H1 (cell line): ENCODE results near the gene GPC6. TPM values are rescaled to one million over a fixed set of nuclear protein-coding genes. Genes with fewer than 3 reads are reported as not detected.

Experiments
- CTCF ChIA-PET: fragments of 300-600 bp; sonication (Branson Sonifier 250); formaldehyde crosslinking; loops from one replicate; lab custom pipeline; 2021; ENCODE audit not compliant: partially characterized antibody; lab: Charles Lee
- POLR2A ChIA-PET: fragments of 300-600 bp; sonication (Branson Sonifier 250); formaldehyde crosslinking; loops from one replicate; lab custom pipeline; 2021; ENCODE audit warnings: inconsistent platforms; ENCODE audit not compliant: partially characterized antibody; lab: Charles Lee
- DNase-seq, 2 experiments: peaks; one replicate each; pipeline versions ENCODE4 v3.0.0 to v3.0.0-alpha.2; 2010 to 2022; ENCODE audit warnings: low spot score in 2 of 2, low read depth in 1 of 2, mixed read lengths in 1 of 2
- FAIRE-seq: peaks from 2 replicates; lab custom pipeline; 2011; peaks lifted over from hg19 to GRCh38; lab: Jason Lieb, UNC
- H2AFZ ChIP-seq: 2 replicates; pipeline ENCODE4 v1.8.1; 2012; ENCODE audit warnings: low read length, inconsistent platforms
- H2AK5ac ChIP-seq: 2 replicates; pipeline ENCODE4 v1.6.1; 2013; ENCODE audit warnings: low read depth, low read length
- H2BK120ac ChIP-seq: replicated peaks from 2 replicates; pipeline ENCODE3; 2013; ENCODE audit warnings: low read depth, low read length, inconsistent platforms
- H2BK12ac ChIP-seq: 2 replicates; pipeline ENCODE4 v1.6.1; 2013; ENCODE audit warnings: low read depth, low read length
- H2BK15ac ChIP-seq: 2 replicates; pipeline ENCODE4 v1.6.1; 2013; ENCODE audit warnings: low read length
- H2BK20ac ChIP-seq: 2 replicates; pipeline ENCODE4 v1.6.1; 2013; ENCODE audit warnings: low read length
- H2BK5ac ChIP-seq: 2 replicates; pipeline ENCODE4 v1.6.1; 2013; ENCODE audit warnings: low read depth, low read length
- H3K14ac ChIP-seq: 2 replicates; pipeline ENCODE4 v1.6.1; 2013; ENCODE audit warnings: inconsistent platforms; ENCODE audit not compliant: insufficient read length
- H3K18ac ChIP-seq: 2 replicates; pipeline ENCODE4 v1.6.1; 2013; ENCODE audit warnings: low read length; ENCODE audit errors: extremely low read depth
- H3K23ac ChIP-seq: 2 replicates; pipeline ENCODE4 v1.6.1; 2013; ENCODE audit warnings: inconsistent platforms; ENCODE audit not compliant: insufficient read length
- H3K23me2 ChIP-seq: 2 replicates; pipeline ENCODE4 v1.6.1; 2013; ENCODE audit warnings: low read depth, low read length
- H3K27ac ChIP-seq: 2 replicates; pipeline ENCODE4 v1.6.1; 2011; ENCODE audit warnings: low read depth, low read length, inconsistent platforms
- H3K27me3 ChIP-seq, 4 experiments: replicated peaks in 1 of 4; 1 replicate in 1 of 4; 2 replicates in 3 of 4; pipeline versions ENCODE4 v1.6.1 to v1.8.1; 2011 to 2013; ENCODE audit warnings: low read length in 3 of 4, mild to moderate bottlenecking in 3 of 4, inconsistent platforms in 2 of 4, mixed read lengths in 2 of 4, moderate library complexity in 1 of 4; ENCODE audit not compliant: control insufficient read depth in 3 of 4, insufficient read depth in 3 of 4; ENCODE audit errors: extremely low read depth in 1 of 4
- H3K36me3 ChIP-seq, 4 experiments: 2 replicates each; pipeline versions ENCODE4 v1.6.1 to v1.8.1; 2011 to 2013; ENCODE audit warnings: mild to moderate bottlenecking in 4 of 4, low read length in 3 of 4, moderate library complexity in 2 of 4, control low read depth in 1 of 4, inconsistent platforms in 1 of 4; ENCODE audit not compliant: insufficient read depth in 4 of 4, control insufficient read depth in 2 of 4
- H3K4ac ChIP-seq: replicated peaks from 2 replicates; pipeline ENCODE3; 2013; ENCODE audit warnings: low read length, low read depth, mixed read lengths, inconsistent platforms; ENCODE audit not compliant: insufficient read length
- H3K4me1 ChIP-seq, 4 experiments: replicated peaks in 1 of 4; 1 replicate in 1 of 4; 2 replicates in 3 of 4; pipeline versions ENCODE4 v1.6.1 to v1.8.1; 2011 to 2013; ENCODE audit warnings: low read length in 3 of 4, inconsistent platforms in 2 of 4, mixed read lengths in 1 of 4; ENCODE audit not compliant: insufficient read depth in 4 of 4, control insufficient read depth in 3 of 4
- H3K4me2 ChIP-seq, 2 experiments: 2 replicates each; pipeline versions ENCODE4 v1.6.1 to v1.8.1; 2011 to 2013; ENCODE audit warnings: low read depth in 2 of 2, low read length in 2 of 2, control low read depth in 1 of 2, inconsistent platforms in 1 of 2, mild to moderate bottlenecking in 1 of 2; ENCODE audit not compliant: insufficient read depth in 1 of 2
- H3K4me3 ChIP-seq, 4 experiments: fragments of 200-600, 300-600 bp in 1 of 4; sonication (generic), shearing (Covaris generic), sonication (Bioruptor Twin) in 1 of 4; 2 replicates each; pipeline versions ENCODE4 v1.5.1 to v1.8.1; 2011 to 2016; ENCODE audit warnings: low read length in 4 of 4, low read depth in 3 of 4, control low read depth in 2 of 4, inconsistent platforms in 2 of 4, mild to moderate bottlenecking in 2 of 4, mixed read lengths in 1 of 4, moderate library complexity in 1 of 4; ENCODE audit not compliant: insufficient read depth in 2 of 4; ENCODE audit errors: extremely low read depth in 1 of 4
- H3K56ac ChIP-seq: replicated peaks from 2 replicates; pipeline ENCODE3; 2013; ENCODE audit warnings: low read depth, mild to moderate bottlenecking, mixed read lengths, low read length, inconsistent platforms; ENCODE audit not compliant: insufficient read length
- H3K79me1 ChIP-seq: 2 replicates; pipeline ENCODE4 v1.6.1; 2013; ENCODE audit warnings: low read depth, low read length, control low read depth
- H3K79me2 ChIP-seq, 2 experiments: 2 replicates each; pipeline versions ENCODE4 v1.6.1 to v1.8.1; 2012 to 2013; ENCODE audit warnings: low read length in 2 of 2, mild to moderate bottlenecking in 2 of 2, inconsistent platforms in 1 of 2; ENCODE audit not compliant: insufficient read depth in 2 of 2, control insufficient read depth in 1 of 2
- H3K9ac ChIP-seq, 4 experiments: replicated peaks in 1 of 4; 1 replicate in 1 of 4; 2 replicates in 3 of 4; pipeline versions ENCODE4 v1.6.1 to v1.8.1; 2011 to 2013; ENCODE audit warnings: low read depth in 3 of 4, low read length in 3 of 4, control low read depth in 2 of 4, mild to moderate bottlenecking in 2 of 4, moderate library complexity in 2 of 4, inconsistent platforms in 1 of 4; ENCODE audit errors: extremely low read depth in 1 of 4
- H3K9me3 ChIP-seq, 2 experiments: 2 replicates each; pipeline versions ENCODE4 v1.6.1 to v1.8.1; 2012 to 2013; ENCODE audit warnings: mild to moderate bottlenecking in 2 of 2, moderate library complexity in 2 of 2, control low read depth in 1 of 2, inconsistent platforms in 1 of 2, low read depth in 1 of 2, low read length in 1 of 2, mixed read lengths in 1 of 2; ENCODE audit not compliant: insufficient read depth in 2 of 2
- H4K20me1 ChIP-seq, 2 experiments: replicated peaks in 1 of 2; 2 replicates each; pipeline versions ENCODE3 to v1.8.1; 2011 to 2013; ENCODE audit warnings: inconsistent platforms in 2 of 2, low read length in 2 of 2, mild to moderate bottlenecking in 1 of 2; ENCODE audit not compliant: insufficient read depth in 2 of 2, control insufficient read depth in 1 of 2
- H4K5ac ChIP-seq: 2 replicates; pipeline ENCODE4 v1.6.1; 2013; ENCODE audit warnings: low read length, low read depth, mixed read lengths, inconsistent platforms; ENCODE audit not compliant: insufficient read length
- H4K8ac ChIP-seq: 2 replicates; pipeline ENCODE4 v1.8.0; 2013; ENCODE audit warnings: mild to moderate bottlenecking, moderate library complexity, low read length, inconsistent platforms; ENCODE audit not compliant: insufficient read depth; ENCODE audit errors: extremely low read depth
- H4K91ac ChIP-seq: replicated peaks from 2 replicates; pipeline ENCODE3; 2013; ENCODE audit warnings: low read length, mixed read lengths, inconsistent platforms; ENCODE audit not compliant: insufficient read length
- BRCA1 ChIP-seq: IDR thresholded peaks from 2 replicates; pipeline ENCODE4 v1.6.1; 2012; ENCODE audit warnings: low read depth, low read length, improper control_type of control experiment
- CEBPB ChIP-seq: IDR thresholded peaks from 2 replicates; pipeline ENCODE4 v1.6.1; 2012; ENCODE audit warnings: low read depth, low read length
- HDAC6 ChIP-seq: IDR thresholded peaks from one replicate; pipeline ENCODE4 v1.7.1; 2012; ENCODE audit warnings: low read depth, mild to moderate bottlenecking, inconsistent platforms, low read length, moderate library complexity
- KDM4A ChIP-seq: IDR thresholded peaks from one replicate; pipeline ENCODE4 v1.7.1; 2012; ENCODE audit warnings: low read depth, mild to moderate bottlenecking, moderate library complexity, low read length, inconsistent platforms; ENCODE audit not compliant: severe bottlenecking
- RXRA ChIP-seq: IDR thresholded peaks from 2 replicates; pipeline ENCODE4 v1.6.1; 2011; ENCODE audit warnings: low read depth, mild to moderate bottlenecking, low read length, moderate library complexity; ENCODE audit not compliant: insufficient read depth
- SP4 ChIP-seq: IDR thresholded peaks from 2 replicates; pipeline ENCODE4 v1.6.1; 2012; ENCODE audit warnings: low read length, inconsistent platforms
- TAF1 ChIP-seq: IDR thresholded peaks from 2 replicates; pipeline ENCODE4 v1.6.1; 2011; ENCODE audit warnings: mild to moderate bottlenecking, low read depth, low read length
- TBP ChIP-seq: IDR thresholded peaks from 2 replicates; pipeline ENCODE4 v1.6.1; 2011; ENCODE audit warnings: low read depth, low read length, improper control_type of control experiment
- TEAD4 ChIP-seq: IDR thresholded peaks from 2 replicates; pipeline ENCODE4 v1.6.1; 2012; ENCODE audit warnings: low read depth, low read length, inconsistent platforms, mixed read lengths
- WGBS, 2 experiments: shearing (Covaris generic) in 1 of 2; methylation state at CpG; one replicate each; pipeline versions ENCODE4 v1.1.6 to v1.1.7; 2013 to 2015; ENCODE audit warnings: low lambda C conversion rate in 2 of 2, mixed read lengths in 2 of 2, inconsistent platforms in 1 of 2, low coverage in 1 of 2, missing lambda C conversion rate in 1 of 2; ENCODE audit not compliant: insufficient replicate concordance in 2 of 2, insufficient coverage in 1 of 2, insufficient read length in 1 of 2; ENCODE audit errors: extremely low coverage in 1 of 2, missing lambda C conversion rate in 1 of 2; 5-methylcytosine and 5-hydroxymethylcytosine counted together
- polyA plus RNA-seq, 7 experiments: library from polyadenylated mRNA; depleted of rRNA in 3 of 7; stranded (reverse) in 5 of 7; unstranded in 2 of 7; fragments of >200 nt in 5 of 7; fragments of 200-250 nt in 2 of 7; gene quantifications; 1 replicate in 5 of 7; 2 replicates in 1 of 7; 4 replicates in 1 of 7; pipeline versions ENCODE4 v1.2.1 to v1.2.3, GENCODE V29; 2011 to 2013; ENCODE audit warnings: missing spikeins in 2 of 7, mixed read lengths in 2 of 7
- total RNA-seq: library from RNA; stranded (reverse); fragmentation: NEBNext Ultra II Directional; extraction: Animal tissue kit (Norgen Biotek cat#: 25700); gene quantifications from 2 replicates; pipeline ENCODE4 v1.2.1, GENCODE V29; 2021

The GPC6 gene
- total and polyA plus RNA-seq, 2 of the 8 experiments (the other 6 are each of a cell fraction or from before 2014, with no cell fraction given): 5.4 to 12.0 TPM

GRCh38 chr13:94080527-94080926 lies 853.9 kb downstream of the GPC6 start:
- no peak overlapping the region for H2BK20ac ChIP-seq
- H2AFZ ChIP-seq: no peak overlapping the region
- no peak overlapping the region for H3K4me2 ChIP-seq
- H4K91ac ChIP-seq: no peak overlapping the region
- no peak overlapping the region for H2BK12ac ChIP-seq
- H3K4me3 ChIP-seq: no peak overlapping the region
- H3K14ac ChIP-seq: no peak overlapping the region
- POLR2A ChIA-PET: no interaction called here
- no peaks in the 10 kb centered on the region for H3K27me3 ChIP-seq
- no peak overlapping the region for H4K8ac ChIP-seq
- no peak overlapping the region for H3K56ac ChIP-seq
- no peaks in the 10 kb centered on the region for H3K4me1 ChIP-seq
- FAIRE-seq (no peak), DNase-seq (no peak)
- H3K79me1 ChIP-seq: no peaks in the 10 kb centered on the region
- no peak overlapping the region for H3K23ac ChIP-seq
- no peak overlapping the region for H3K27ac ChIP-seq
- H2BK15ac ChIP-seq: no peak overlapping the region
- H3K18ac ChIP-seq: no peak overlapping the region
- no peaks in the 10 kb centered on the region for H3K79me2 ChIP-seq
- TF ChIP-seq BRCA1 (no peak), TAF1 (no peak), TEAD4 (no peak), CEBPB (no peak), TBP (no peak), HDAC6 (no peak), RXRA (no peak), KDM4A (no peak), SP4 (no peak)
- TF ChIP-seq, all 59 proteins: peak for 0
- Histone ChIP-seq H2BK5ac (no peak overlapping the region), H3K23me2 (no peaks in the 10 kb centered on the region), H3K36me3 (peaks cover 0 to 2% (median under 1%) of the 10 kb centered on the region in 4 experiments; a peak in 2 of 8 replicates), H3K9me3 (peaks cover 0 to 6% of the 10 kb centered on the region in 2 experiments; a peak in 1 of 4 replicates), H4K5ac (no peak overlapping the region), H4K20me1 (no peaks in the 10 kb centered on the region), H3K4ac (no peak overlapping the region), H2AK5ac (no peak overlapping the region), H3K9ac (no peak overlapping the region), H2BK120ac (no peak overlapping the region)
- CTCF ChIA-PET: interaction anchor here (0.8 to 1.3 kb wide), 4 partner anchors 9 to 113 kb away, joined by 3 to 4 read pairs (median 3); no protein-coding TSS in a partner anchor
- 84% methylated on average over 1 of the region's 1 CpG; no CpG with 5 or more reads in 1 of the 2 experiments for WGBS, 2 experiments
